Activated CD4-positive, alpha-beta T cell treated with anti-CD3 and anti-CD28 coated beads for 24 hours (primary cell): ENCODE data around the gene STARD6.
A peak's percentile ranks its signal among the peaks of the same experiment; 100 is the strongest.
"Not testable (repeated sequence)": the region's sequence is repeated elsewhere in the genome, so short reads cannot be mapped to it uniquely, and the experiment has no call there.

ENCODE experiments used
- DNase-seq, 2 donors: peaks; one replicate each; pipeline ENCODE4 v3.0.0-alpha.2; 2020; ENCODE audit warnings: low read depth in 2 of 2

The STARD6 gene

DNA sequence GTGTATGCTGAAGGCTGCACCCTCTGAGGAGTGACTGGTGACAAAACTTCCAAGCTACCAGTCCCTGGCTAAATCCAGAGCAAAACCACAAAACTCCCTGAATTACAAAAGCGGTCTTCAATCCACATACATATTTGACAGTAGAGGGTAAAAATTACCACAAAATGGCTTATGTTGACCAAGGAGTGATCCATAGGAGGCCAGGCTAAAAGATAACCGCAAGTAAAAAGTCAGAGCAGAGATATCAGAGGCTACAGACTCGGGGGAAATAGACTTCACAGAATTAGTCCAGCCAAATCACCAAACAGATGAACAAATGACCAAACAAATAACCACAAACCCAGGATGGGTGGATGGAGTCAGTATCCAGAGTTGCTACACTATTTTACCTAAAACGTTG, 19.4 kb downstream of the STARD6 start:
- DNase-seq, result no peak

DNA sequence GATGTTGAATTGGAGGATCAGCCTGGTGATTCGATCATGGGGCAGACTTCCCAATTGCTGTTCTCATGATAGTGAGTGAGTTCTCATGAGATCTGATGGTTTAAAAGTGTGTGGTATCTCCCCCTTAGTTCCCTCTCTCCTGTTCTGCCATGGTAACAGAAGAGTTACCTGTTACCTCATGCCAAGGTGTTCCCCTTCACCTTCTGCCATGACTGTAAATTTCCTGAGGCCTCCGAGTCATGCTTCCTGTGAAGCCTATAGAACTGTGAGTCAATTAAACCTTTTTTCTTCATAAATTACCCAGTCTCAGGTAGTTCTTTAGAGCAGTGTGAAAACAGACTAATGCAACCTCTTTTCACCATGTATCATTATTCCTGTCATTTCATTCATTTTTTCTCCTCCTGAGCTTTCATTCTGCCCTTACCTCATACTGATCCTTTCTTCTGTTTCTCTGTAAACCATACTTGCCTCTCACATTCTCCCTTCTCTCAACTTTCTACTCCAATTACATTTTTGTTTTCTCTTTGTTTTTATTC, 22.0 kb downstream of the STARD6 start:
- DNase-seq, result no peak

DNA sequence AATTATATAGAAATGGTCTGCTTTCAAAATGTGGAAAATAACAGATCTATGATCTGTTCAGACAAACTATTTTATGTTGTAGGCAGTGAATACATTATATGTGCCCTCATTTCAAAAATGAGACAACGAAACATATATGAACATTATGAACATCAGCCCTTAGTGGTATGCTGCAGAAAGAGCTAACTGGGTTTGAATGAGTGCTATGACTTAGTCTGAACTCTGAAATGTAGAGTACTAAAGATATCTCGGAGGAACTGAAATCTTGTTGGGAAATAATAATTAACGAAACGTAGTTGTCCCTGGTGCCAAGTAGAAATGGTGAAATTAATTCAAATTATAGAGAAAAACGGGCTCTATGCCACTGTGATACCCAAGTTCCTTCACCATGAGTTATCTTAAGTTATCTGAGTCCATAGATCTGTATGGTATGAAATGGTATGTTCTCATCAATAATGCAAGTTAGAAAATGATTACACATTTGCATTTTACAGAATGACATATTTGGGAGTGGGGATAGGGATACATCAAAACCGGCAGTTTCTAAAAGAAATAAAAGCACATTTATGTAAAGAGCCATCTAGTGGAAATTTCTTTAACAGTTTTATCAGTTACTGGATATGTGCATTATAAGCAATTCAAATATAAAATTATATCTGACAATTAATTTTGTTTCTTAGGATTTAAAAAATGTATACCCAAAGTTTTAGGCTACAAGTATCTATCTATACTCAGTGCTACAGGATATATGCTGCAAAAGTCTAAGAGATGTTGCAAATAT, 26.7 kb downstream of the STARD6 start:
- DNase-seq, result no peak

DNA sequence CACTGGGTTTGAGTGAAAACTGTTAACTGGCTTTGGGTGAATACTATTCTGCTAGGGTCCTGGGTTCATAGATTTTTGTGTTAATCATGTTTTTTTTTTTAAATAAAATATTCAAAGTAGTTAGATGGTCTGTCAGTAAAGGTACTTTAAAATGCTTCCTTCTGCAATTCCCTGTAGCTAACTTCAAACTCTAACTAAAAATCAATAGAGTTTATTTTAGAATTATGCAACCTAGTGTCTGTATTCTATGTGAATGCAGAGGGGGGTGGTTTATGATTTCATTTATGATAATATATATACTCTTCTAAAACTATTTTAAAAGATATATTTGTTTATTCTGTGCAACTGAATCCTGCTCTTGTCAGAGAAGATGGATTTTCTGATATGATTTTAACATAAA, 27.9 kb downstream of the STARD6 start:
- DNase-seq, result no peak

DNA sequence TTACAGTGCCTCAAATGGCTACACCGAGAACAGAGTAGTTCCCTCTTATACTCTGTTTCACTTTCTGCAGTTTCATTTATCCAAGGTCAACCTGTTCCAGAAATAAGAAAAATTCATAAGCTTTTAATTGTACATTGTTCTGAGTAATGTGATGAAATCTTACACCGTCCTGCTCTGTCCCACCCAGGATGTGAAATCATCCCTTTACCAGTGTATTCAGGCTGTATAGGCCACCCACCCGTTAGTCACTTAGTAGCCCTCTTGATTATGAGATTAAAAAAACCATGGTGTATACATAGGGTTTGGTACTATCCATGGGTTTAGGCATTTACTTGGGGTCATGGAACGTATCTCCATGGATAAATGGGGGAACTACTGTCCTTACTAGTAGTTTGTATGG, 29.8 kb downstream of the STARD6 start:
- no peak for DNase-seq

DNA sequence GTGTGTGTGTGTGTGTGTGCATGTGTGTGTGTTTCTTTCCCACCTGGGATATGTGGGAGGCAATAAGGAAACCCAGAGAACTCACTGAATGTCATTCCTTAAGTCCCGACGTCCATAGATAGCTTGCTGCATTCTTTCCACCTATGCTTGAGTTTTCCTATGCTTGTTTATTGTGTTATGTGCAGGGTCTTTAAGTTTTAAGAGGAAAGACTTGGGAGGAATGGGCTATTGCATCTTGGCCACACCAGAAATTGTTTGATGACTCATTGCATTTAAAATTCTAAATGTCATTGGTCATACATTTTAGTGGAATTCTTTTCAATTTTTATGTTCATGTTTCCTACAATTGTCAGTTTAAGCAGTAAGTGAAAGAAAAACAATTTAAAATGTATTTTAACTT, 33.7 kb downstream of the STARD6 start:
- no peak for DNase-seq

DNA sequence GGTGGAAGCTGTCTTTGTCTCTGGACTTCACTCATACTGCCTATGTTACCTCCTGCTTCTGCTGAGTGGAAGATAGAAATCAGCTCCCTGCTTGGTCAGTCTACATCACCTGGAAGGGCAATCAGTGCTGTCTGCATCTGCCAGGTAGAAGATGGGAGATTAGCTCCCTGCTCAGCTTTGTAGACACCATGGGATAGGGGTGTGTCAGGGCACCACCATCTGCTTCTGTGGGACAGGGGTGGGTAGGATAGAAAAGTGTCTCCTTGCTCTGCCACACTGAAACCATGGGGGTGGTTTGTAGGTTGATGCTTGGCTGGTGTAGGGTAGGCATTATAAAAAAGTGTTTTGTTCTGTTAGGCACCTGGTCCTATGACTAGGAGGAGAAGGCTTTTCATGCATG, 34.1 kb downstream of the STARD6 start:
- no peak for DNase-seq

DNA sequence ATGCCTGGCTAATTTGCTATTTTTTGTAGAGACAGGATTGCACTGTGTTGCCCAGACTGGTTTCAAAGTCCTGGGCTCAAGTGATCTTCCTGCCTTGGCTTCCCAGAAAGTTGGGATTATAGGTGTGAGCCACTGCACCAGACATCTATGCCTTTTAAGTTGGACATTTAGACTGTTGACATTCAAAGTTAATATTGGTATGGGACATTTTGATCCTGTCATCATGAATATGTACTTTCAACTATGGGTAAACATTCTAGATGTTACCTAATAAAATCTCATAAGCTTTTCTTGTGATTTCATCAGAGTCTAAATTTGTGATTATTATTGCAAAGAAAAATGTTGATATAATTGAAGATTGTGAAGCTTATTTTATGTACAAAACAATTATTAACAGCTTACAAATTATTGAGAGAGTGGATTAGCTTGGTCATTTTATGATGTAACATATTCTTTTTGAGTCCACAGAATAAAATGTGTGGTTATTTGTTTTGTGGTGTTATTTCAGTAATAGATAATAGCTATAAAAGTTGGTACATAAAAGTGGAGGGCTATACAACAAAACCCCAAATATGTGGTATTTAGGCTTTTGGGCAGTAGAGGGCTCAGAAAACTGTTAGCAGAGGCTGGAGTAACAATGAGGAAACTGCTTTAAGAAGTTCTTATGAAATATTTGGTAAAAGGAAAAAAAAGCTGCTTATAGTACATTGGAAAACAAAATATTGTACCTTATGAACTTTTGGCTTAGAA, 41.4 kb downstream of the STARD6 start:
- no peak for DNase-seq

DNA sequence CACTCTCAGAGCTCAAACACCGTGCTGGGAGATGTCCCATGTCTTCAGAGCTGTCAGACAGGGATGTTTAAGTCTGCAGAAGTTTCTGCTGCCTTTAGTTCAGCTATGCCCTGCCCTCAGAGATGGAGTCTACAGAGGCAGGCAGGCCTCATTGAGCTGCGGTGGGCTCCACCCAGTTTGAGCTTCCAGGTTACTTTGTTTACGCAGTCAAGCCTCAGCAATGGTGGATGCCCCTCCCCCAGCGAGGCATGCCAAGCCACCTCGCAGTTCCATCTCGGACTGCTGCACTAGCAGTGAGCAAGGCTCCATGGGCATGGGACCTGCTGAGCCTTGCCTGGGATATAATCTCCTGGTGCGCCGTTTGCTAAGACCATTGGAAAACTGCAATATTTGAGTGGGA, 48.1 kb downstream of the STARD6 start:
- DNase-seq, result not testable (repeated sequence)

DNA sequence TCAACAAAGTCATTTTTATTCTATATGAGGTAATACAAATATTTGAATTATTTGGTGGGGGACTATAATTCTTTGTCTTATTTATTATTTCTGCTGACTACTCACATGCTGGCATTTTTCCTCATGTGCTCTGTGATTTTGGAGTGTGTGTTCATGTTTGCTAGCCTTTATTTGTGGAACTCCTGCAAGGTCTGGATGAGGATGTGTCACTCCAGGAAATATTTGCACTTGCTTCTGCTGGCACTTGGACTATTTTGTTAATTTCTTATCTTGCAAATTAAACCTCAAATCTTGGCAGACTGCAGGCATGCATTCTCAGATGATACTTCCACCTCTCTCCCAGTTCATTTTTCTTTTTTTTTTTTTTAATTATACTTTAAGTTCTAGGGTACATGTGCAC, 54.2 kb downstream of the STARD6 start:
- DNase-seq, result no peak

DNA sequence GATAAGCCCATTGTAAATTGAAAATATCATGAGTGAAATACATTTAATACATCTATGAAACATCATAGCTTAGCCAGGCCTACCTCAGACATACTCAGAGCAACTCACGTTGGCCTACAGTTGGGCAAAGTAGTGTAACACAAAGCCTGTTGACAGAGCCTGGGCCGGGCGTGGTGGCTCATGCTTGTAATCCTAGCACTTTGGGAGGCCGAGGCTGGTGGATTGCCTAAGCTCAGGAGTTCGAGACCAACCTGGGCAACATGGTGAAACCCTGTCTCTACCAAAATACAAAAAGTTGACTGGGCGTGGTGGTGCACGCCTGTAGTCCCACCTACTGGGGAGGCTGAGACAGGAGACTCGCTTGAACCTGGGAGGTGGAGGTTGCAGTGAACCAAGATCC, 58.7 kb downstream of the STARD6 start:
- not testable (repeated sequence) for DNase-seq

DNA sequence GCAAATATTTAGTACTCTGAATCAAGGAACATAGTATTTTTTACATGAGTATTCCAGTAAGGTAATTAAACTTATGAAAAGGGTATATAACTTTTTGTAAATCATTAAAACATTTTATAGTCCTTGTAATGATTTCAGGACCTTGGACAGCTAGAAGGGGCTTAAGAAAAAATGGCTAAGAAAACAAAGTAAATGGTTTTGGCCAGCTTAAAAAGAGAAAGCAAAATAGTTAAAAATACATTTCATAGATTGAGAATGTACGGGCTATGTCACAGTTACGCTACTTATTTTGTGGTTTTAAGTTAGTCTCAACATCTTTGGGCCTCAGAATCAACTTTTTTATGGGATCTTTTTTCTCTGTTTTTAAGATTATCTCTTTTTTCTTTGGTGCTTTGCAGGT, 61.6 kb downstream of the STARD6 start:
- no peak for DNase-seq

DNA sequence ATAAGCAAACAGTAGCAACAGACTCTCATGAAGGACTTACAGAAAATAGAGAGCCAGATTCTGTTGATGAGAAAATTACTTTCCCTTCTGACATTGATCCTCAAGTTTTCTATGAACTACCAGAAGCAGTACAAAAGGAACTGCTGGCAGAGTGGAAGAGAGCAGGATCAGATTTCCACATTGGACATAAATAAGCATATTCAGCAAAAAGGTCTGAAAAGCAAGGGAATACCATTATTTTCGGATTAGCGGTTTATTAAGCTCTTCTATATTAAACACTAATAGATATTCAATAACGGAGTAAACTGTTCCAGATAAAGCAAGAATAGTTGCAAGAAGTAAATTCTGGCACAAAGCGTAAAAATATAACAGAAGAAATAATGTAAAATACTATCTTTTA, 63.4 kb downstream of the STARD6 start:
- DNase-seq, result no peak

DNA sequence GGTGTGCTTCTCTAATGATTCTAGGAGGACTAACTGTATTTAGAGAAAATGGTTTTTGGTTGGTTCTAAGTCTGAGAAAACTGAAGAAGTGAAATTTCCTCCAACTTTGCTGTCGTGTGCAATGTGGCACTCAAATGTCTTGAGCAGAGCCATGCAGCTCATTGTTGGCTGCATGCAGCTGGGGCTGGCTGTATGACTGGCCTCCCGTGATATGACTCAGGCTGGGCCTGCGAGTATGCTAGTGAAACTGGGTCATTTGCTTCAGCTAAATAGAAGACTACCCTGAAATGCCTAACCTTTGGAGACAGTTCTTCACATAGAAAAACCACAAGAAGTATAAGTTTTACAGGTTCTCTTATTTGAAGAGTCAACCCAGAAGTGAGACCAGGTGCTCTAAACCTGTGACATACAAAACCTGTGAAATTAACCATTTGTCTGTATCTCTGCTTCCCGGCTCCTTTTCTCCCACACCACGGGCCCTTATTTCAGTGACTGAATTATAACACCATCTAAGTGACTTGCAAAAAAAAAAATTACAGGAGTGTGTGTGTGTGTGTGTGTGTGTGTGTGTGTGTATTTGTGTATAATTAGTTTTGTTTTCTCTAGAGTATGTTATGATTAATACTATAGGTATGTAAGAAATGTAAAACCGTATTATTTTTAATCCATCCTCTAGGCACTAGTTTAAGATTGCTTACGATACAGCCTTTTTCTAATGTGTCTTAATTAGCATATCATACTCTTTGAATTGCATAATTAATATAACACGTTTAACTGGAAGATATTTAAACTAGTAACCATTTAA, 72.5 kb downstream of the STARD6 start:
- peak; percentile 36 to 52 for DNase-seq

DNA sequence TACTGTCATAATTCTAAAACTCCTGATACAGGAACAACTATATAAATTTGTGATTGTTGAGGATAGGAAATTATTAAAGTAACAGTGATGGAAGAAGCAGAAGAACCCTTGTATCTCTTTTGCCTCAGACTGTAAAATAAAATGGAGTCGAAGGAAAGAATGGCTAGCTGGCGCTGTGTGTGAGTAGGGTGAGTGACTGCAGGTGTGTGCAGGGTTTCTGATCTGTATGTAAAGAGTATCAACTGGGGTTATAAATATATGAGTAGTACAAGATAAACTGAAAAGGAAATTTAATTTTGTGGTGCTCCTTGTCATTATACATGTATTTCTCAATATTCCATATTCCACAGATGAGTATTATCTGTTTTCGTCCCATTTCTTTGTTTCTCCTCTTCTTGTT, 73.1 kb downstream of the STARD6 start:
- no peak for DNase-seq

DNA sequence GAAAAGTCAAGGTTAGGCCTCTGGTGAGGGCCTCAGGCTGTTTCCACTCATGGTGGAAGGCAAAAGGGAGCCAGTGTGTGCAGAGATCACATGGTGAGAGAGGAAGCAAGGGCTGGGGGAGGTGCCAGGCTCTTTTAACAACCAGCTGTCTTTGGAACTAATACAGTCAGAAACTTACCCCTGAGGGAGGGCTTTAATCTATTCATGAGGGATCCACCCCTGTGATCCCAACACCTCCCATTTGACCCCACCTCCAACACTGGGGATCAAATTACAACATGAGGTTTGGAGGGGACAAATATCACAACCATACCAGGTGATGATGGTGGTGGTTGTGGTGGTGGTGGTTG, 77.5 kb downstream of the STARD6 start:
- DNase-seq, result no peak

DNA sequence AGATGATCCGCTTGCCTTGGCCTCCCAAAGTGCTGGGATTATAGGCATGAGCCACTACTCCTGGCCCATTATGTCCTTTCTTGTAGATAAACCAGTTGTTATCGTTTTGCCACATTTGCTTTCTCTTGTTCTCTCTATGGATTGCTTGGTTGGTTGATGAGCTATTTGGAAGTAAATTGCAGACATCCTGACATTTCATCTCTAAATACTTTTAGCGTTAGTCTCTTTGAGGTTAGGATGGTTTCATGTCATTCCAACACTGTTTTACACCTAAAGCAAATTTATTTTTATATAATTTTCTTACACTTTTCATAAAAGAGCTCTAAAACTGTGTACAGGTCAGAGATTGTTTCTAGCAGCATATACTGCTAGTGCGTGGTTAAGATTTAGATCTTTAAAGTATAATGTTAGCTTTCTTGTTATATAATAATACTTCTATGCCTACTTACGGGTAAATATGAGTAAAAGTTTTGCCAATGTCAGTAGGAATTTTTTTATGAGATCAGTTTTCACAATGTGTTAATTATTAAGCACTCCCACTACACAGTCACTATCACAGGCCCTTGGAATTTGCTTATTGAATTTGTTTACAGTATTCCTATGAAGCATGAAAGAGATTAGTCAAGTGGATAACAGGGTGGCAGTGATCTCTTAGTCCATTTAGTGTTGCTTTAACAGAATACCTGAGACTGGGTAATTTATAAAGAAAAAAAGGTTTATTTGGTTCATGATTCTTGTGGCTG, 78.0 kb downstream of the STARD6 start:
- DNase-seq, result no peak

DNA sequence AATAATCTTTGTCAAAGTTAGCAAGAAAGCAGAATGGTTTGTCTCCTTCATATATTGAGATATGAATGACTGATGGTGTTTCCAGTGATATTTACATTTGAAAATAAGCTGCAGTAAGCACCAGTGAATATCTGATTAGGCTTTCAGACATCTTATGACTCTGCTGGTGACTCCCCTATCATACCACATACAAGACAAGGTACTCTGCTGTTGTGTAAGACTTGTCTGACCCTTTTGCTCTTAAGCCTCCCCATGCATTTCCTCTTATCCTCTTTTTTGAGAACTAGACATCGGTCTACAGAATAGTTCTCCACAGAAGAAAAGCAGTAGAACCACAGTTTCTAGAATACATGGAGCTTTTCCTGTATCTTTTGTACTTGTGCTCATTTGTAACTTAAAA, 79.0 kb downstream of the STARD6 start:
- no peak for DNase-seq

DNA sequence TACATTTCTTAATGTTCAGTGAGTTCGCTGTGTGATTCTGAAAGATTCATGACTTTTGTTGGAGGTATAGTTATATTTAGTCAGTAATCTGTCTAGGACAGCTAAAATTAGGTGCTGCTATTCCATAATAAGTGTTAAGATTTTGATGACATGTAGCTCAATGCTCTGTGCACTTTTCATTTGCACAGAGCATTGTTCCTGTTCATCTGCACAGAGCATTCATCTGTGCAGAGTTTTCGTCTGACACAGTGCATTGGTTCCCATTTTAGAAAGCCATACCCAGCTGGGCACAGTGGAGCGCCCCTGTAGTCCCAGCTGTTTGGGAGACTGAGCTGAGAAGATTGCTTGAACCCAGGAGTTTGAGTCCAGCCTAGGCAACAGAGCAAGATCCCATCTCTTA, 79.8 kb downstream of the STARD6 start:
- no peak for DNase-seq
